Right forelimb (tissue), 1 donor: ENCODE data around the gene METRNL.

ENCODE experiments used
- DNase-seq: peaks from one replicate; pipeline ENCODE4 v3.0.0-alpha.2; 2018

METRNL gene

DNA sequence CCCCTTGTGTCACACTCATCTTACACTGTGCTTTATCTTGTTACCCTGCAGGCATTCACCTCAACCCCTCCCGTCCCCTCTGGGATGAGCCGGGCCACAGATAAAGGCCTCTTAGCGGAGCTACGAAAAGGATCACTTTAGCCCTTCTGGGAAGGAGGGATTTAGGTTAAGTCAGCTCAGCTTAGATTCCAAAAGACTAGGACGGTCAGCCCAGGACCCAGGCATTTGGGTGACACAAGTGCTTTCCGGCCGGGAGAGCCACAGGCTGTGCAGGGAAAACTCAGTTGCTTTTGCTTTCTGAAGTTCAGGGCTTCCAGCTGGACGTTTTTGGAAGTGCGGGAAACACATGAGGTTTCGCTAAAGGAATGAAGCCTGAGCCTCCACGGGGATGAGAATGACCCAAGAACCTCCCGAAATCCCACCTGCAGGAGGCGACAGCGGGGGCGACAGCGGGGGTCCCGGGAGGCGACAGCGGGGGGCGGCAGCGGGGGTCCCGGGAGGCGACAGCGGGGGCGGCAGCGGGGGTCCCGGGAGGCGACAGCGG lies 11.6 kb upstream of the METRNL start:
- DNase-seq = peak; percentile 39

DNA sequence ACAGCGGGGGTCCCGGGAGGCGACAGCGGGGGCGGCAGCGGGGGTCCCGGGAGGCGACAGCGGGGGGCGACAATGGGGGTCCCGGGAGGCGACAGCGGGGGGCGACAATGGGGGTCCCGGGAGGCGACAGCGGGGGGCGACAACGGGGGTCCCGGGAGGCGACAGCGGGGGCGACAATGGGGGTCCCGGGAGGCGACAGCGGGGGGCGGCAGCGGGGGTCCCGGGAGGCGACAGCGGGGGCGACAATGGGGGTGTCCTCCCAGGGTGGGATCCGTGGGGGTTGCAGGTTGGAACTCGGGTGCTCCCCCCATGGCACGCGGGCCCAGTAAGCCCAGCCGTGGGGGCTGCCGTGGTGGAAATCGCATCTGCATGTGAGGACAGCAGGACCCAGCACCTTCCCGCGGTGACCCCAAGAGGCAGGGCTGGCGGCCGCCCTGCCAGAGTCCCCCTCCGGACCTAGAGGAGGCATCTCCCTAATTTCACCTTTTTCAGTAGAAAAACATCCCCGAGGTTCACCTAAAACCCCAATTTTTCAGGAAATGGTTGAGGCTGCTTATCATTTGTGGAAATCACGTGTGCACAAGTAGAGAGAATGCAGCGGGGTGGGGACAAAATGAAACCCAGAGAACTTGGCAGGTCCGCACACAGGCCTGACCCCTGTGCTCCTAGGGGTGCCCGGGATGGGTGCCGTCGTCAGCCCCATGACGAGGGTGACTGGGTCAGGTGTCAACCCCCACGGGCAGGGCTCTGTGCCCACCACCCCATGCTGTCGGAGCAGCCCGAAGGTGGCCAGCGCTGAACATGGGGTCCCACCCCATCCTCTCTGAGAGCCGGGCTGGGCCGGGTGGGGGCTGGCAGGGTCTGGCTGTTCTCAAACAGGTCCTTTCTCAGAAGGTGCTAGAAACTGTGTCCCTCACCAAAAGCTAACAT lies 10.5 kb upstream of the METRNL start:
- DNase-seq = no peak

DNA sequence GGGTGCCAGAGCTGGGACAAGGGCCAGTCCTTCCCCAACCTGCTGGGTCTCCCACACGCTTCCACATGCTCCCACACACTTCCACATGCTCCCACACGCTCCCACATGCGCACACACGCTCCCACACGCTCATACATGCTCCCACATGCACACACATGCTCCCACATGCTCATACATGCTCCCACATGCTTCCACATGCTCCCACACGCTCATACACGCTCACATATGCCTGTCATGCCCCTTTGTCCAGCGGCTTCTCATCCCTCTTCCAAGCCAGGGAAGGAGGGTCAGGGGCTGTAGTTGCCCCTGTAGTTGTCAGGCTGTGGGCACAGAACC lies 9.9 kb upstream of the METRNL start:
- DNase-seq = no peak

DNA sequence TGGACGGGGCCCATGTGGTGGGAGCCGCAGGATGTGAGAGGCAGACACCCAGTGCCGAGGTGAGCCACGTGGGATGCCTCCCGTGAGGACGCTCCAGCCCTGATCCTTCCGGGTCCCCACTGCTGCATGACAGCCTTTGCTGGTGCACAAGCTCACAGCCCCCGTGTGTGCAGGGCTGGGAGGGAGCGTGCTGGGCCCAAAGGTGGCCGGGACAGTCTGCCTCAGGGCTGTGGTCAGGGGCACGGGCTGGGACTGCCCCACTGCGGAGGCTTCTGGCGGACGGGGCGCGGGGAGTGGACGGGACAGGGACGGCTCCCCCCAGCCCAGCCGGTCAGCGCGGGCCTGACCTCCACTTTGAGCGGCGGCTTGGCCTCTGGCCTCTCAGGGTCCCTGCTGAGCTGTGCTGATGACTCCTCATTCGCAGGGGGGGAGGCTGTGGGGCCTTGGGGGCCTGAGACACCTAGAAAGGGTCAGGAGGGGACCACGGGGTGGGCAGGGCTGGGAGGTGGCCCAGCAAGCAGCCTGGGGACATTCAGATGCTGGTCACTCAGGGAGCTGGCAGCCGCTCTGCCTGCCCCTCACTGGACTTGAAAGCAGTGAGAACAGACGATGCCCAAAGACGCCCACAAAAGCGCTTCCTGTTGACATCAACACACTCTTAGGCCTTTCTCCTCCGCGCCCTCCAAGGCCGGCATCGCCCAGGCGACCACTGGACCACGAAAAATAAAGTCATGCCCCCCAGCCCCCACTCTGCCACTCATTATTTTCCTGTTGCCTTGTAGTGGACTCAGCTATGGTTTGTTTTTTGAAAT lies 9.3 kb upstream of the METRNL start:
- no peak for DNase-seq

DNA sequence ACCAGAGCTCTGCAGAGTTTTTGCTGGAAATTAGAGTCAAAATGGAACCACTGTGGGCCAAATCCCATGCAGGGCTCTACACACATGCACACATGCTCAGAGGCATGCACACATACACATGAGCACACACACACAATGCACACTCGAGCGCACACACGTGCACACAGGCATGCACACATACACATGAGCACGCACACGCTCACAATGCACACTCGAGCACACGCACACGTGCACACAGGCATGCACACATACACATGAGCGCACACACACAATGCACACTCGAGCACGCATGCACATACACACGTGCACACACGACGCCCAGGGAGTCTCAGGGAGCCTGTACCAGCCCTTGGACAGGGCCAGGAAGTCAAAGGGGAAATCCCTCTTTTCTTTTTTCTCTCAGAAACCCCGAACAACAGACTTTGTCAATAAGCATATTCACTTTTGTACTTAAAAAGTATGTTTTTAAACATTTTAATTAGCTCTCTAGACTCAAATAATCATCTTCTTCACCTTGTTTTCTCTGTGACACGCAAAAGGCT lies 8.5 kb upstream of the METRNL start:
- DNase-seq = no peak

DNA sequence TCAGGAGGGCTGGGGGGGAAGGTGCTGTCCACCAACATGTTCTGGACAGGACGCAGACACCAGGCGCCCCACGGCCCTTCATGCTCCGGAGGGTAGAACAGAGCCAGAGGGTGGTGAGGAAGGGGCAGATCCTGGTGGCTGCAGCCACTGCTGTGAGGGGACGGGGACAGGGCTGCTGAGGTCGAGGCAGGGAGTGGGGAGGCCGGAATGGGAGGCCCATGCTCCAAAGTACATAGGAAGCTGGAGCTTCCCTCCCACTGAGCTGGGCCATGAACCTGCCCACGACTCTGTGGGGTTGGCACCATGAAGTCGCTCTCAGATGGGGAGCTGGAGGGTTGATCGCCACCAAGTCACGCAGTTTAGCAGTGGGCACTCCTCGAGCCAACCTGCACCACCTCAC lies 8.0 kb upstream of the METRNL start:
- no peak for DNase-seq

GRCh38 chr17:83071966-83072562 lies 7.3 kb upstream of the METRNL start:
- no peak for DNase-seq

- DNase-seq = no peak
Observed at GRCh38 chr17:83072600-83073358, 6.6 kb upstream of the METRNL start.

DNA sequence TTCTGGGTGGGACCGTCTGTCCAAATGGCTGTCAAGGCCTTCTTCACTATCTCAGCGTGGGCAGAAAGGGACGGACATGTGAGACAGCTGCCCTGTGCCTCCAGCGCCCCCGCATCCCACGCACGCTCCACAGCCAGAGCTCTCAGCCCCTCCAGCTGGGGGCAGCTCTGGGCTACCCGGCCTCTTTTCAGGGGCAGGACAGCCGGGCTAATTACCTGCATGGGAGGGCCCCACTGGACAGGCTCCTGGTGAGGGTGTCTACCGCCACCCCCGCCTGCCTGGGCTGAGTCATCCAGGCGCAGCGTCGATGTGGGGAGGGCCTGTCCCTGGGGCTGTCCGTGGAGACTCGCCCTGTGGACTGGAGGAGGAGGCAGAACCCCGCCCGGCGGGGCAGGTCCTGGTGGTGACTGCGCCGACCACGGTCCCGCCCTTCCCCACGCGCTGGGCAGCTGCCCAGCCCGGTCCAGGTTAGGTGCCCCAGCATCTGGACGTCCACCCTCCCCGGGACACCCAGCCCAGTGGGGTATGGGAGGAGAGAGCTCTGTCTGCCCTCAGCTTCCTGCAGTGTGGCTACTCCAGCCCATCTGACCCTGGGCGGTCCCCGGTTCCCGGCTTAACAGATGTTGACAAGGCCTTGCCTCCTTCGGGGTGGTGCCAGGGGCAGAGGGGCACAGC lies 5.9 kb upstream of the METRNL start:
- no peak for DNase-seq

GRCh38 chr17:83074486-83075223 lies 4.8 kb upstream of the METRNL start:
- no peak for DNase-seq

GRCh38 chr17:83075270-83075880 lies 4.0 kb upstream of the METRNL start:
- DNase-seq = no peak

GRCh38 chr17:83076938-83077337 lies 2.5 kb upstream of the METRNL start:
- no peak for DNase-seq

- DNase-seq = no peak
Observed at GRCh38 chr17:83077411-83077810, 2.0 kb upstream of the METRNL start.

DNA sequence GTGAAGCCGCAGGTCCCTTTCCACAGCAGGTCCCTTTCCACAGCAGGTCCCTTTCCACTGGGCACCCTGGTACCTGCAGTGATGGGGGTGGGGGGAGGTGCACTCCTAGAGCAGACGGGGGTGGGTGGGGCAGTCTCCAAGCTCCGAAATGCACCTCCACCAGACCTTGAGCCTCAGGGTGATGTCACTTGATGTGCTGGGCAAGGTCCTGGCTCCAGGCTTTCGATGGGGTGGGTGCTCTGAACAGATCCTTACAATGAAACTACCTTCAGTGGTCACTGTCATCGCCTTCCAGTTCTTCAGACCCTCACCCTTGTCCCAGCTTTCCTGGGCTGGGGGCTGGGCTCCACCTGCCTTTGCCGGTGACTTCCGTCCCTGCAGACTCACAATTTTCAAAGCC lies 1.5 kb upstream of the METRNL start:
- DNase-seq = no peak

GRCh38 chr17:83078378-83079351 lies 744 bp upstream of the METRNL start:
- no peak for DNase-seq

GRCh38 chr17:83079766-83080578 lies 563 bp downstream of the METRNL start:
- no peak for DNase-seq

DNA sequence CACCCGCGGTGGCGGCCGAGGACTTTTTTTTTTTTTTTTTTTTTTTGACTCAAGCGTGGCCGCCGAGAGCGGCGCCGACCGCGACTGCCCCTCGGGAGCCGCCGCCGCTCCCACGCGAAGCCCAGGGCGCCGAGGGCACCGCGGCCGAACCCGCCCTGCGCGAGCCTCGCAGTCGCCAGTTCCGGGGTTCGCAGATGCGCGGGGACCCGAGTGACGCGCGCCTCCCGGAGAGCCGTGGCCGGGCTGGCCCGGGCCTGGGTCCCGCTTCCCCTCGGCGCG lies 1.1 kb downstream of the METRNL start:
- no peak for DNase-seq

GRCh38 chr17:83080858-83081683 lies 1.7 kb downstream of the METRNL start:
- DNase-seq = peak; percentile 69
